Astrocyte (in vitro differentiated cells and primary cell): ENCODE results near the gene STRADB.

Experiments used
- EZH2 ChIP-seq: IDR thresholded peaks from 2 replicates; pipeline ENCODE4 v1.6.1; 2012; ENCODE audit warnings: mild to moderate bottlenecking, low read length, inconsistent platforms; ENCODE audit not compliant: insufficient read depth
- TF ChIP-seq, protein P1 (sequence below): IDR thresholded peaks from 2 replicates; pipeline ENCODE4 v1.5.1; 2011; ENCODE audit warnings: low read depth, mild to moderate bottlenecking, inconsistent platforms, low read length, moderate library complexity; ENCODE audit not compliant: insufficient read depth

DNA sequence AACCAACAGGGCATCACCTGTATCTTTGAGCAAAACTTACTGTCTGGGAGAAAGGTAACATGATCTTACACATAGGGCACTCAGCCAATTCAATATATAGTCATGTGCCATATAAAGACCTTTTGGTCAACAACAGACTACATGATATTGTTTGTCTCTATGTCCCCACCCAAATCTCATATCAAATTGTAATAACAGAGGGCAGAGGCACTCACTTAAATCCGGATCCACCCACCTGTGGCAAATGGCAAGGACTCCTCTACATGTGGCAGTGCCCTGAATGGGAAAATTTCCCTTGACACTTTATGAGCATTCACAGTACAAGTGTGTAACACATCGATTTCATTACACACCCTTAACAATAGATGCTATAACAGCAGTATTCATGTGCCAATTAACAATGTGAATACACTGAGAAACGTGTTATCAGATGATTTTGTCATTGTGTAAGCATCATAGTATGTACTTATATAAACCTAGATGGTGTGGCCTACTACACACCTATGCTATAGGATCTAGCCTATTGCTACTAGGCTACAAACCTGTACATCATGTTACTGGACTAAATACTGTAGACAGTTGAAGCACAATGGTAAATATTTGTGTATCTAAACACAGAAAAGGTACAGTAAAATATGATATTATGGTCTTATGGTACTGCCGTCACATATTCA lies 64.2 kb downstream of the STRADB start:
- TF ChIP-seq, protein P1, sequence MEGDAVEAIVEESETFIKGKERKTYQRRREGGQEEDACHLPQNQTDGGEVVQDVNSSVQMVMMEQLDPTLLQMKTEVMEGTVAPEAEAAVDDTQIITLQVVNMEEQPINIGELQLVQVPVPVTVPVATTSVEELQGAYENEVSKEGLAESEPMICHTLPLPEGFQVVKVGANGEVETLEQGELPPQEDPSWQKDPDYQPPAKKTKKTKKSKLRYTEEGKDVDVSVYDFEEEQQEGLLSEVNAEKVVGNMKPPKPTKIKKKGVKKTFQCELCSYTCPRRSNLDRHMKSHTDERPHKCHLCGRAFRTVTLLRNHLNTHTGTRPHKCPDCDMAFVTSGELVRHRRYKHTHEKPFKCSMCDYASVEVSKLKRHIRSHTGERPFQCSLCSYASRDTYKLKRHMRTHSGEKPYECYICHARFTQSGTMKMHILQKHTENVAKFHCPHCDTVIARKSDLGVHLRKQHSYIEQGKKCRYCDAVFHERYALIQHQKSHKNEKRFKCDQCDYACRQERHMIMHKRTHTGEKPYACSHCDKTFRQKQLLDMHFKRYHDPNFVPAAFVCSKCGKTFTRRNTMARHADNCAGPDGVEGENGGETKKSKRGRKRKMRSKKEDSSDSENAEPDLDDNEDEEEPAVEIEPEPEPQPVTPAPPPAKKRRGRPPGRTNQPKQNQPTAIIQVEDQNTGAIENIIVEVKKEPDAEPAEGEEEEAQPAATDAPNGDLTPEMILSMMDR = no peak
- no peak for TF ChIP-seq EZH2
